Mesenchymal stem cell (in vitro differentiated cells and primary cell): Measurements from ENCODE around the gene AP5Z1.

ENCODE experiments used
- DNase-seq: peaks from one replicate; pipeline ENCODE4 v3.0.0-alpha.2; 2013
- H2AFZ ChIP-seq: one replicate; pipeline ENCODE4 v1.6.1; 2013; ENCODE audit warnings: low read depth, mild to moderate bottlenecking, control low read depth, inconsistent platforms, low read length, moderate library complexity
- H2AK5ac ChIP-seq: 2 replicates; pipeline ENCODE4 v1.6.1; 2013; ENCODE audit warnings: low read length, moderate library complexity, mild to moderate bottlenecking, inconsistent platforms; ENCODE audit not compliant: severe bottlenecking
- H2BK120ac ChIP-seq: one replicate; pipeline ENCODE4 v1.6.1; 2013; ENCODE audit warnings: low read depth, mild to moderate bottlenecking, inconsistent platforms, low read length, moderate library complexity
- H2BK12ac ChIP-seq, 2 experiments: one replicate each; pipeline ENCODE4 v1.6.1; 2013; ENCODE audit warnings: inconsistent platforms in 2 of 2, low read length in 2 of 2, mild to moderate bottlenecking in 2 of 2, moderate library complexity in 2 of 2, control low read depth in 1 of 2
- H2BK15ac ChIP-seq: one replicate; pipeline ENCODE4 v1.6.1; 2013; ENCODE audit warnings: mild to moderate bottlenecking, low read depth, inconsistent platforms; ENCODE audit not compliant: poor library complexity, severe bottlenecking
- H2BK5ac ChIP-seq: 2 replicates; pipeline ENCODE4 v1.6.1; 2013; ENCODE audit warnings: low read depth, mild to moderate bottlenecking, low read length, control low read depth, inconsistent platforms; ENCODE audit not compliant: poor library complexity, severe bottlenecking
- H3K14ac ChIP-seq, 2 experiments: one replicate each; pipeline ENCODE4 v1.6.1; 2013; ENCODE audit warnings: inconsistent platforms in 2 of 2, low read length in 2 of 2, control low read depth in 1 of 2, mild to moderate bottlenecking in 1 of 2, moderate library complexity in 1 of 2
- H3K18ac ChIP-seq, 2 experiments: one replicate each; pipeline ENCODE4 v1.6.1; 2013; ENCODE audit warnings: inconsistent platforms in 2 of 2, low read length in 2 of 2, control low read depth in 1 of 2, low read depth in 1 of 2, mild to moderate bottlenecking in 1 of 2
- H3K23ac ChIP-seq, 2 experiments: one replicate each; pipeline ENCODE4 v1.6.1; 2013; ENCODE audit warnings: inconsistent platforms in 2 of 2, low read length in 2 of 2, mild to moderate bottlenecking in 2 of 2, moderate library complexity in 2 of 2, control low read depth in 1 of 2
- H3K27ac ChIP-seq: 2 replicates; pipeline ENCODE4 v1.5.1; 2013; ENCODE audit warnings: mild to moderate bottlenecking, moderate library complexity, low read length, control low read depth, inconsistent platforms; ENCODE audit not compliant: poor library complexity, severe bottlenecking
- H3K27me3 ChIP-seq, 2 experiments: 2 replicates each; pipeline versions ENCODE4 v1.6.1 to v1.7.0; 2013; ENCODE audit warnings: low read length in 2 of 2, mild to moderate bottlenecking in 2 of 2, moderate library complexity in 2 of 2, control low read depth in 1 of 2, inconsistent platforms in 1 of 2; ENCODE audit not compliant: control insufficient read depth in 1 of 2, insufficient read depth in 1 of 2
- H3K36me3 ChIP-seq, 2 experiments: 2 replicates each; pipeline versions ENCODE4 v1.6.1 to v1.7.0; 2013; ENCODE audit warnings: low read length in 2 of 2, control low read depth in 1 of 2, inconsistent platforms in 1 of 2, low read depth in 1 of 2, mild to moderate bottlenecking in 1 of 2; ENCODE audit not compliant: insufficient read depth in 2 of 2, control insufficient read depth in 1 of 2
- H3K4ac ChIP-seq, 2 experiments: one replicate each; pipeline ENCODE4 v1.6.1; 2013; ENCODE audit warnings: inconsistent platforms in 2 of 2, low read length in 2 of 2, mild to moderate bottlenecking in 2 of 2, moderate library complexity in 2 of 2, control low read depth in 1 of 2, low read depth in 1 of 2
- H3K4me1 ChIP-seq: 2 replicates; pipeline ENCODE4 v1.6.1; 2013; ENCODE audit warnings: low read depth, low read length, control low read depth; ENCODE audit not compliant: control insufficient read depth, insufficient read depth
- H3K4me2 ChIP-seq: 2 replicates; pipeline ENCODE4 v1.6.1; 2013; ENCODE audit warnings: low read length, mild to moderate bottlenecking, inconsistent platforms; ENCODE audit not compliant: poor library complexity, severe bottlenecking
- H3K4me3 ChIP-seq, 2 experiments: 2 replicates each; pipeline versions ENCODE4 v1.5.1 to v1.7.0; 2013; ENCODE audit warnings: low read length in 2 of 2, mild to moderate bottlenecking in 2 of 2, control low read depth in 1 of 2, low read depth in 1 of 2; ENCODE audit not compliant: insufficient read depth in 1 of 2
- H3K79me1 ChIP-seq: replicated peaks from 2 replicates; pipeline ENCODE4 v1.6.1; 2013; ENCODE audit warnings: mild to moderate bottlenecking, control low read depth, low read length, inconsistent platforms; ENCODE audit not compliant: poor library complexity, severe bottlenecking
- H3K9ac ChIP-seq: 2 replicates; pipeline ENCODE4 v1.7.0; 2013; ENCODE audit warnings: mild to moderate bottlenecking, low read length, moderate library complexity
- H3K9me3 ChIP-seq: 2 replicates; pipeline ENCODE4 v1.7.0; 2013; ENCODE audit warnings: mild to moderate bottlenecking, low read length; ENCODE audit not compliant: control insufficient read depth
- H4K8ac ChIP-seq: one replicate; pipeline ENCODE4 v1.6.1; 2013; ENCODE audit warnings: inconsistent platforms, mild to moderate bottlenecking, low read length, moderate library complexity
- H4K91ac ChIP-seq: one replicate; pipeline ENCODE4 v1.6.1; 2013; ENCODE audit warnings: mild to moderate bottlenecking, low read length, inconsistent platforms
- WGBS: methylation state at CpG from one replicate; pipeline ENCODE4 v1.1.7; 2013; ENCODE audit warnings: mixed read lengths; 5-methylcytosine and 5-hydroxymethylcytosine counted together

The AP5Z1 gene

GRCh38 chr7:4727914-4728705 lies 47.3 kb upstream of the AP5Z1 start:
- Histone ChIP-seq H3K4ac (peak overlapping the region in 1 of 2 experiments; percentile 50), H3K23ac (no peak overlapping the region), H2BK12ac (peak overlapping the region in 1 of 2 experiments; percentile 81), H4K8ac (peak overlapping the region; percentile 62), H3K4me2 (no peak overlapping the region), H3K18ac (peak overlapping the region; percentile 56 to 79), H3K36me3 (peaks cover 8 to 51% of the 10 kb centered on the region in 2 experiments), H2AK5ac (no peak overlapping the region), H3K9me3 (no peaks in the 10 kb centered on the region), H3K27me3 (no peaks in the 10 kb centered on the region), H3K79me1 (peaks cover 29% of the 10 kb centered on the region), H2AFZ (no peak overlapping the region), H2BK5ac (no peak overlapping the region), H3K14ac (no peak overlapping the region), H3K27ac (no peak overlapping the region), H3K9ac (no peak overlapping the region), H3K4me3 (no peak overlapping the region), H2BK15ac (no peak overlapping the region), H2BK120ac (peak overlapping the region; percentile 11), H4K91ac (no peak overlapping the region), H3K4me1 (peaks cover 39% of the 10 kb centered on the region)
- DNase-seq: peak; percentile 45
- 85% methylated on average over 20 of the region's 20 CpGs for WGBS

DNA sequence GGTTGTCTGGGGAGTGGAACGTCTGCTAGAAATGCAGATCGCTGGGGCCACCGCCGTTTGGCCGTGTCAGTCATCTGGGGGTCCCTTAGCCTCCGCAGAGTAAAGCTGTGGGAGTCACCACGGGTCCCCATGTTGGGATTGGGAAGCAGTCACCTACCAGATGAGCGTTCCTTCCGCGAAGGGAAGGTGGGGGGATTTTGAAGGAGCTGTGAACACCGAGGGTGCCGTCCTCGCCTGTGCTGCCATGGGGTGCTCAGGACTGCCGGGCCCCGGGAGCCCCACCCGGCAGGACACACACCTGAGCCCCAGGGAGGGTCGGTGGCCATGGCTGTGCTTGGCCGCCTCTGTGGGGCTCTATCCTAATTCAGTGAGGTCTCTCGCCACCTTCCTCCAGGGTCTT lies 46.2 kb upstream of the AP5Z1 start:
- DNase-seq: no peak
- Histone ChIP-seq H2BK5ac (no peak overlapping the region), H2AFZ (no peak overlapping the region), H3K27me3 (no peaks in the 10 kb centered on the region), H3K4me2 (no peak overlapping the region), H3K18ac (no peak overlapping the region), H3K27ac (no peak overlapping the region), H3K36me3 (peaks cover 18 to 53% of the 10 kb centered on the region in 2 experiments), H3K4me3 (no peak overlapping the region), H2BK120ac (no peak overlapping the region), H4K91ac (no peak overlapping the region), H3K14ac (no peak overlapping the region), H2BK12ac (no peak overlapping the region), H3K9me3 (no peaks in the 10 kb centered on the region), H3K4ac (peak overlapping the region in 1 of 2 experiments; percentile 24), H2AK5ac (no peak overlapping the region), H3K23ac (no peak overlapping the region), H3K79me1 (peaks cover 33% of the 10 kb centered on the region), H2BK15ac (no peak overlapping the region), H3K4me1 (peaks cover 46% of the 10 kb centered on the region), H3K9ac (no peak overlapping the region), H4K8ac (no peak overlapping the region)
- WGBS: 91% methylated on average over 19 of the region's 19 CpGs

- Histone ChIP-seq H4K91ac (peak overlapping the region; percentile 40), H3K27ac (no peak overlapping the region), H3K4me1 (peaks cover 43% of the 10 kb centered on the region), H3K18ac (peak overlapping the region; percentile 9 to 59), H2BK5ac (no peak overlapping the region), H2BK12ac (peak overlapping the region in 1 of 2 experiments; percentile 29), H3K4me2 (no peak overlapping the region), H2BK120ac (no peak overlapping the region), H2AFZ (no peak overlapping the region), H4K8ac (peak overlapping the region; percentile 35), H3K9me3 (no peaks in the 10 kb centered on the region), H3K14ac (peak overlapping the region in 1 of 2 experiments; percentile 51), H3K4ac (peak overlapping the region in 1 of 2 experiments; percentile 26), H3K36me3 (peaks cover 18 to 56% of the 10 kb centered on the region in 2 experiments), H3K27me3 (no peaks in the 10 kb centered on the region), H3K9ac (no peak overlapping the region), H3K4me3 (no peak overlapping the region), H2AK5ac (no peak overlapping the region), H2BK15ac (no peak overlapping the region), H3K23ac (peak overlapping the region in 1 of 2 experiments; percentile 19), H3K79me1 (peaks cover 41% of the 10 kb centered on the region)
- no peak for DNase-seq
- 92% methylated on average over 19 of the region's 19 CpGs for WGBS
These were observed 45.1 kb upstream of the AP5Z1 start for GRCh38 chr7:4730276-4730675.

DNA sequence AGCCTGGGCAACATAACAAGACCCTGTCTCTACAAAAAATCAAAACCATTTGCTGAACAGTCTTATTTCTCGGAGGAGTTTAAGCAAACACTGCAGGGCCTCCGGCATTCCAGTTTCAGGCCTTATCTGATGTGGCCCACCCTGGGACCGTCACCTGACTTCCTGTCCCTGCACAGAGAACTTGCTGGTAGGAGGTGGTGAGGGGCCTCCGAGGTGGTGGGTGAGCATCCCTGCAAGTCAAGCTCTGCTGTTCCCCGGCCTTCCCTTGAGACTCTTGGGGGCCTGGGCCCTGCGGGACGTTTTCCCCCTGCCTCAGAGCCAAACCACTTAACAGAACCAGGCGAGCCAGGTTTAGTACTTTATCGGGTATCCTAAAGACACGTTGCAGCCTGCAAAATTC lies 44.5 kb upstream of the AP5Z1 start:
- Histone ChIP-seq H2BK5ac (no peak overlapping the region), H3K14ac (no peak overlapping the region), H3K79me1 (peaks cover 45% of the 10 kb centered on the region), H3K27me3 (no peaks in the 10 kb centered on the region), H2BK12ac (no peak overlapping the region), H2AFZ (no peak overlapping the region), H3K18ac (peak overlapping the region in 1 of 2 experiments; percentile 26), H3K4ac (no peak overlapping the region), H2BK15ac (peak overlapping the region; percentile 31), H4K8ac (no peak overlapping the region), H3K36me3 (peaks cover 18 to 60% of the 10 kb centered on the region in 2 experiments), H3K9ac (no peak overlapping the region), H3K23ac (no peak overlapping the region), H3K4me1 (peaks cover 39% of the 10 kb centered on the region), H2AK5ac (no peak overlapping the region), H3K4me2 (no peak overlapping the region), H4K91ac (no peak overlapping the region), H3K4me3 (no peak overlapping the region), H2BK120ac (no peak overlapping the region), H3K9me3 (no peaks in the 10 kb centered on the region), H3K27ac (no peak overlapping the region)
- 75% methylated on average over 10 of the region's 10 CpGs for WGBS
- DNase-seq: no peak
